Left lung (tissue), 10 donors: Measurements from ENCODE around the gene FAM13C. TPM values are rescaled to one million over a fixed set of nuclear protein-coding genes. Genes with fewer than 3 reads are reported as not detected.

ENCODE experiments used
- ATAC-seq: fragments of 200-7000 bp; cut with Tn5 transposase; one replicate; pipeline ENCODE4 v1.9.1; 2020; ENCODE audit warnings: moderate library complexity
- DNase-seq, 4 donors: peaks; one replicate each; pipeline ENCODE4 v3.0.0-alpha.2; 2013 to 2020
- H3K27ac ChIP-seq, 2 donors: fragments of 200-600 bp; sonication (generic) in 1 of 2; one replicate each; pipeline versions ENCODE4 v1.5.0 to v1.8.0; 2020 to 2021
- H3K27me3 ChIP-seq, 2 donors: fragments of 200-600 bp; sonication (generic) in 1 of 2; one replicate each; pipeline versions ENCODE4 v1.5.0 to v1.8.0; 2020 to 2021
- H3K36me3 ChIP-seq, 2 donors: fragments of 200-600 bp; sonication (generic) in 1 of 2; one replicate each; pipeline versions ENCODE4 v1.5.0 to v1.8.0; 2020 to 2021
- H3K4me1 ChIP-seq, 2 donors: fragments of 200-600 bp; one replicate each; pipeline ENCODE4 v1.8.0; 2021
- H3K4me3 ChIP-seq, 2 donors: fragments of 200-600 bp; sonication (generic) in 1 of 2; one replicate each; pipeline versions ENCODE4 v1.5.0 to v1.8.0; 2020 to 2021; ENCODE audit warnings: mild to moderate bottlenecking in 1 of 2
- H3K9me3 ChIP-seq, 2 donors: fragments of 200-600 bp; sonication (generic) in 1 of 2; one replicate each; pipeline versions ENCODE4 v1.5.0 to v1.8.0; 2020 to 2021
- CTCF ChIP-seq, 2 donors: fragments of 200-600 bp; sonication (generic) in 1 of 2; IDR thresholded peaks; one replicate each; pipeline versions ENCODE4 v1.5.0 to v1.8.0; 2021; ENCODE audit warnings: antibody characterized with exemption in 2 of 2
- intact Hi-C, 2 donors: fragments of 100-400 bp; cut with DNase I; formaldehyde crosslinking; loops; one replicate each; pipeline versions ENCODE4 v1.11.2 to v1.14.2; 2022
- polyA plus RNA-seq, 6 donors: library from polyadenylated mRNA; unstranded; fragments of 120-200 nt; gene quantifications; one replicate each; pipeline ENCODE4 v1.2.1, GENCODE V29; 2013; ENCODE audit not compliant: insufficient read length in 6 of 6
- total RNA-seq, 2 donors: library from RNA; stranded (reverse); fragmentation: NEBNext Ultra II Directional; extraction: Animal tissue kit (Norgen Biotek cat#: 25700); gene quantifications; one replicate each; pipeline ENCODE4 v1.2.1, GENCODE V29; 2021
- donor health status: DM: no; HTN: yes; CAD: no.
- donor health status: DM: no; HTN: no; CAD: no.

FAM13C gene
- total and polyA plus RNA-seq, 8 donors, result 10.3 to 36.1 (median 25.0) TPM

GRCh38 chr10:59319854-59320253 is 42.5 kb downstream of the FAM13C start:
- no peak for ATAC-seq
- Histone ChIP-seq H3K27ac (no peak overlapping the region), H3K9me3 (no peaks in the 10 kb centered on the region), H3K27me3 (no peaks in the 10 kb centered on the region), H3K36me3 (no peaks in the 10 kb centered on the region), H3K4me3 (no peak overlapping the region), H3K4me1 (peaks cover 0 to 3% of the 10 kb centered on the region in 2 donors)
- no peak for DNase-seq
- intact Hi-C loops, result no loop called here
- no peak for TF ChIP-seq CTCF (IDR thresholded peaks at IDR 0.05)

GRCh38 chr10:59317066-59317465 is 45.3 kb downstream of the FAM13C start:
- H3K4me1 ChIP-seq, result peaks cover 0 to 3% of the 10 kb centered on the region in 2 donors
- H3K36me3 ChIP-seq, result no peaks in the 10 kb centered on the region
- intact Hi-C loops, result no loop called here
- ATAC-seq, result no peak
- H3K27me3 ChIP-seq, result no peaks in the 10 kb centered on the region
- no peak for DNase-seq
- no peak overlapping the region for H3K27ac ChIP-seq
- TF ChIP-seq CTCF (IDR thresholded peaks at IDR 0.05), result no peak
- no peak overlapping the region for H3K4me3 ChIP-seq
- no peaks in the 10 kb centered on the region for H3K9me3 ChIP-seq

GRCh38 chr10:59315465-59315864 is 46.9 kb downstream of the FAM13C start:
- H3K27ac ChIP-seq, result no peak overlapping the region
- no peak for TF ChIP-seq CTCF (IDR thresholded peaks at IDR 0.05)
- no peak for ATAC-seq

GRCh38 chr10:59314268-59314667 is 48.1 kb downstream of the FAM13C start:
- Histone ChIP-seq H3K36me3 (no peaks in the 10 kb centered on the region), H3K4me3 (no peak overlapping the region), H3K9me3 (no peaks in the 10 kb centered on the region), H3K27me3 (no peaks in the 10 kb centered on the region), H3K27ac (no peak overlapping the region), H3K4me1 (peaks cover 0 to 9% of the 10 kb centered on the region in 2 donors)
- TF ChIP-seq CTCF (IDR thresholded peaks at IDR 0.05), result no peak
- ATAC-seq (no peak), DNase-seq (no peak)
- intact Hi-C loops, result no loop called here

More at GRCh38 chr10:59315465-59315864, 46.9 kb downstream of the FAM13C start:
- Histone ChIP-seq H3K27me3 (no peaks in the 10 kb centered on the region), H3K4me1 (peaks cover 0 to 9% of the 10 kb centered on the region in 2 donors), H3K9me3 (no peaks in the 10 kb centered on the region), H3K4me3 (no peak overlapping the region), H3K36me3 (no peaks in the 10 kb centered on the region)
- no peak for DNase-seq
- intact Hi-C loops, result no loop called here

GRCh38 chr10:59312247-59312646 is 50.1 kb downstream of the FAM13C start:
- no peak for TF ChIP-seq CTCF (IDR thresholded peaks at IDR 0.05)
- Histone ChIP-seq H3K4me3 (no peak overlapping the region), H3K4me1 (peaks cover 0 to 9% of the 10 kb centered on the region in 2 donors), H3K27me3 (no peaks in the 10 kb centered on the region), H3K36me3 (no peaks in the 10 kb centered on the region), H3K9me3 (no peaks in the 10 kb centered on the region), H3K27ac (no peak overlapping the region)
- ATAC-seq, result no peak
- DNase-seq, result no peak
- intact Hi-C loops, result no loop called here
